Panc1 (cell line): ENCODE measurements around the gene METTL24. TPM values are rescaled to one million over a fixed set of nuclear protein-coding genes. Genes with fewer than 3 reads are reported as not detected.

Experiments
- ATAC-seq: fragments of 200-7000 bp; cut with Tn5 transposase; 2 replicates; pipeline ENCODE4 v1.9.1; 2020; ENCODE audit warnings: mild to moderate bottlenecking, moderate library complexity
- BruUV-seq: library from RNA; stranded (reverse); fragments of 400-500 nt; replicated peaks from 2 replicates; lab custom pipeline; 2021; lab: Mats Ljungman, UMichigan
- CTCF ChIA-PET: fragments of 300-600 bp; sonication (Branson Sonifier 250); formaldehyde crosslinking; loops from one replicate; lab custom pipeline; 2022; ENCODE audit warnings: antibody characterized with exemption; lab: Charles Lee
- POLR2A ChIA-PET: fragments of 300-600 bp; sonication (Branson Sonifier 250); formaldehyde crosslinking; loops from one replicate; lab custom pipeline; 2022; ENCODE audit warnings: antibody characterized with exemption; lab: Charles Lee
- DNase-seq: peaks from one replicate; pipeline ENCODE4 v3.0.0-alpha.2; 2010; ENCODE audit warnings: low read depth, low spot score
- H3K27ac ChIP-seq: 2 replicates; pipeline ENCODE4 v1.5.1; 2011; ENCODE audit warnings: mild to moderate bottlenecking, low read length, inconsistent platforms
- H3K27me3 ChIP-seq: fragments of 200-500 bp; sonication (Bioruptor generic); 2 replicates; pipeline ENCODE4 v1.6.0; 2014; ENCODE audit warnings: low read length, inconsistent platforms; ENCODE audit not compliant: control insufficient read depth, insufficient read depth
- H3K36me3 ChIP-seq: fragments of 200-500 bp; sonication (Bioruptor generic); 2 replicates; pipeline ENCODE4 v1.5.1; 2014; ENCODE audit warnings: inconsistent platforms, mild to moderate bottlenecking, low read length, moderate library complexity; ENCODE audit not compliant: control insufficient read depth, insufficient read depth
- H3K4me1 ChIP-seq: 2 replicates; pipeline ENCODE4 v1.5.1; 2011; ENCODE audit warnings: inconsistent platforms, mild to moderate bottlenecking, low read length, moderate library complexity; ENCODE audit not compliant: control insufficient read depth, insufficient read depth
- H3K4me3 ChIP-seq, 2 experiments: 2 replicates each; pipeline ENCODE4 v1.5.1; 2011 to 2012; ENCODE audit warnings: low read depth in 2 of 2, low read length in 2 of 2, mild to moderate bottlenecking in 2 of 2, inconsistent platforms in 1 of 2, moderate library complexity in 1 of 2
- H3K9me3 ChIP-seq: fragments of 200-500 bp; sonication (Bioruptor generic); 2 replicates; pipeline ENCODE4 v1.5.1; 2014; ENCODE audit warnings: low read depth, mild to moderate bottlenecking, inconsistent platforms, low read length, moderate library complexity; ENCODE audit not compliant: control insufficient read depth, insufficient read depth
- POLR2AphosphoS5 ChIP-seq: IDR thresholded peaks from 2 replicates; pipeline ENCODE4 v1.6.1; 2012; ENCODE audit warnings: mild to moderate bottlenecking, low read depth, low read length, moderate library complexity
- SIN3A ChIP-seq: IDR thresholded peaks from 2 replicates; pipeline ENCODE4 v1.6.1; 2012; ENCODE audit warnings: low read depth, mild to moderate bottlenecking, low read length, moderate library complexity, borderline replicate concordance; ENCODE audit not compliant: insufficient read depth
- TCF7L2 ChIP-seq: IDR thresholded peaks from 2 replicates; pipeline ENCODE4 v1.6.1; 2011; ENCODE audit warnings: mild to moderate bottlenecking, low read depth, low read length, inconsistent platforms
- in situ Hi-C: cut with HindIII; loops from 2 replicates; pipeline ENCODE4 v1.10.0; 2016; ENCODE audit warnings: low sequenced_read_pairs, low pct_unique_long_range_greater_than_20kb
- intact Hi-C: fragments of 100-400 bp; cut with micrococcal nuclease; formaldehyde crosslinking; loops from one replicate; pipeline ENCODE4 v1.10.0; 2022; ENCODE audit not compliant: unreplicated experiment
- total RNA-seq: library from RNA; stranded (reverse); gene quantifications from one replicate; pipeline ENCODE4 v1.2.1, GENCODE V29; 2021; ENCODE audit not compliant: unreplicated experiment
- TF ChIP-seq, protein P1 (sequence below), 2 experiments: IDR thresholded peaks; 2 replicates each; pipeline ENCODE4 v1.6.1; 2011 to 2012; ENCODE audit warnings: low read depth in 2 of 2, control low read depth in 1 of 2, low read length in 1 of 2, mild to moderate bottlenecking in 1 of 2, moderate library complexity in 1 of 2; ENCODE audit not compliant: insufficient read depth in 1 of 2
- TF ChIP-seq, protein P2 (sequence below): fragments of 450-650 bp; IDR thresholded peaks from 2 replicates; pipeline ENCODE4 v1.5.1; 2017; ENCODE audit warnings: mild to moderate bottlenecking

The METTL24 gene
- total RNA-seq, 1 experiment from 2014 or later = not detected

DNA sequence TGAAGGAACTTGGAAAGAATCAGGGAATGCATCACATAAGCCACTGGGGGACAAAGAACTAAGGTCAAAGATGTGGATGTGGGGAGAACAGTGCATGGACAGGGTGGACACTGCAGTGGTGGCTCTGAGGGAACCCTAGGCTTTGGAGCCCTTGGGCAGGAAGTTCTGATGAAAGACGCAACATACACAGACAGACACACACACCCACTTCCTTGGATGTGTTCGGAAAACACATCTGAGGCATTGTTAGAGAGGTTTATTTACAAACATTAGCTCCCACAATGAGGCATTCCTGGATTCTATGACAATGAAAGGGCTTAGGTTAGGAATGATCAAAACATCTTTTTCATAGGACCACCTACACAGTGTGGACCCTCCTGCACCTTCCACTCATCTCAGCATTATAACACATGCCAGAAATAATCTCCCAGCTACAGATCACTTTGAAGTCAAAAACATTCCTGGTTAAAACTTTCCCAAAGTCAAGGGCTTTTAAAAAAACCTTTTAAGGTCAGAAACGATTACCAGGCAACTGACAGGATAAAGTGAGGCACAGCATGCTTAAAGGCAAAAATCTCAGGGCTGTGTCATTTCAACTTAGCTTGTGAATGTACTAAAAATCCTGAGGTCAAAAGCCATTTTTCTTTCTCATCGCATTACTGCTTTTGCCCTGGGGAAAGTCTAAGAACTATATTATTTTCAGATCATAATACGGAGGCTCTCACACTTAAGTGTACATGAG, 6.4 kb upstream of the METTL24 start:
- peaks cover 74% of the 10 kb centered on the region for H3K27me3 ChIP-seq
- H3K27ac ChIP-seq = no peak overlapping the region
- ChIA-PET CTCF (no interaction called here), POLR2A (no interaction called here)
- no peaks in the 10 kb centered on the region for H3K9me3 ChIP-seq
- DNase-seq (no peak), ATAC-seq (no peak)
- intact Hi-C loops = no loop called here
- no peaks in the 10 kb centered on the region for H3K4me1 ChIP-seq
- H3K36me3 ChIP-seq = no peaks in the 10 kb centered on the region
- TF ChIP-seq SIN3A = no peak
- TF ChIP-seq, protein P1, sequence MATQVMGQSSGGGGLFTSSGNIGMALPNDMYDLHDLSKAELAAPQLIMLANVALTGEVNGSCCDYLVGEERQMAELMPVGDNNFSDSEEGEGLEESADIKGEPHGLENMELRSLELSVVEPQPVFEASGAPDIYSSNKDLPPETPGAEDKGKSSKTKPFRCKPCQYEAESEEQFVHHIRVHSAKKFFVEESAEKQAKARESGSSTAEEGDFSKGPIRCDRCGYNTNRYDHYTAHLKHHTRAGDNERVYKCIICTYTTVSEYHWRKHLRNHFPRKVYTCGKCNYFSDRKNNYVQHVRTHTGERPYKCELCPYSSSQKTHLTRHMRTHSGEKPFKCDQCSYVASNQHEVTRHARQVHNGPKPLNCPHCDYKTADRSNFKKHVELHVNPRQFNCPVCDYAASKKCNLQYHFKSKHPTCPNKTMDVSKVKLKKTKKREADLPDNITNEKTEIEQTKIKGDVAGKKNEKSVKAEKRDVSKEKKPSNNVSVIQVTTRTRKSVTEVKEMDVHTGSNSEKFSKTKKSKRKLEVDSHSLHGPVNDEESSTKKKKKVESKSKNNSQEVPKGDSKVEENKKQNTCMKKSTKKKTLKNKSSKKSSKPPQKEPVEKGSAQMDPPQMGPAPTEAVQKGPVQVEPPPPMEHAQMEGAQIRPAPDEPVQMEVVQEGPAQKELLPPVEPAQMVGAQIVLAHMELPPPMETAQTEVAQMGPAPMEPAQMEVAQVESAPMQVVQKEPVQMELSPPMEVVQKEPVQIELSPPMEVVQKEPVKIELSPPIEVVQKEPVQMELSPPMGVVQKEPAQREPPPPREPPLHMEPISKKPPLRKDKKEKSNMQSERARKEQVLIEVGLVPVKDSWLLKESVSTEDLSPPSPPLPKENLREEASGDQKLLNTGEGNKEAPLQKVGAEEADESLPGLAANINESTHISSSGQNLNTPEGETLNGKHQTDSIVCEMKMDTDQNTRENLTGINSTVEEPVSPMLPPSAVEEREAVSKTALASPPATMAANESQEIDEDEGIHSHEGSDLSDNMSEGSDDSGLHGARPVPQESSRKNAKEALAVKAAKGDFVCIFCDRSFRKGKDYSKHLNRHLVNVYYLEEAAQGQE (IDR thresholded peaks at IDR 0.05; ENCODE audit: insufficient read depth in 1 of 2, low read depth in 2 of 2, low read length in 1 of 2) = no peak
- TF ChIP-seq TCF7L2 = no peak
- TF ChIP-seq, protein P2, sequence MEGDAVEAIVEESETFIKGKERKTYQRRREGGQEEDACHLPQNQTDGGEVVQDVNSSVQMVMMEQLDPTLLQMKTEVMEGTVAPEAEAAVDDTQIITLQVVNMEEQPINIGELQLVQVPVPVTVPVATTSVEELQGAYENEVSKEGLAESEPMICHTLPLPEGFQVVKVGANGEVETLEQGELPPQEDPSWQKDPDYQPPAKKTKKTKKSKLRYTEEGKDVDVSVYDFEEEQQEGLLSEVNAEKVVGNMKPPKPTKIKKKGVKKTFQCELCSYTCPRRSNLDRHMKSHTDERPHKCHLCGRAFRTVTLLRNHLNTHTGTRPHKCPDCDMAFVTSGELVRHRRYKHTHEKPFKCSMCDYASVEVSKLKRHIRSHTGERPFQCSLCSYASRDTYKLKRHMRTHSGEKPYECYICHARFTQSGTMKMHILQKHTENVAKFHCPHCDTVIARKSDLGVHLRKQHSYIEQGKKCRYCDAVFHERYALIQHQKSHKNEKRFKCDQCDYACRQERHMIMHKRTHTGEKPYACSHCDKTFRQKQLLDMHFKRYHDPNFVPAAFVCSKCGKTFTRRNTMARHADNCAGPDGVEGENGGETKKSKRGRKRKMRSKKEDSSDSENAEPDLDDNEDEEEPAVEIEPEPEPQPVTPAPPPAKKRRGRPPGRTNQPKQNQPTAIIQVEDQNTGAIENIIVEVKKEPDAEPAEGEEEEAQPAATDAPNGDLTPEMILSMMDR = no peak
- TF ChIP-seq POLR2AphosphoS5 = no peak
- H3K4me3 ChIP-seq = no peak overlapping the region
- in situ Hi-C loops = loop anchor here (5.0 kb wide), 1 partner anchor 67 kb away; no protein-coding TSS in a partner anchor
- BruUV-seq = no TSS peak

DNA sequence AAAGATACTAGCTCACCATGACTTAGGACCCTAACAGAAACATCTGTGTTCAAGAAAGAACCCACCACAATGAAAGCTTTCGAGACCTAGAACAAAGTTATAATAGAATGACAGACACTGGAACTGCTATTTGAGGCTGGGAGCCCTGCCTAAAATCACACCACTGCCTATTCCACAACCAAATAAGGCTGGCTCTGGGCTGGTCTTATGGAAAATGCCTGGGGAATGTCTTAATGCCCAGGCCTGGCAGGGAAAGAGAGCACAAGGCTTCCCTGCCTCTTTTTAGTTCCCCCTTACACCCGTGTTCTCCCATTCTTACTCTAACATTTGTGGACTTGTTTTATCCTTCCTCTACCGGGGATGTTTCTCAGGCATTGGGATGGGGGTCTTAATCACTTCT, 5.6 kb upstream of the METTL24 start:
- H3K27ac ChIP-seq = no peak overlapping the region
- no peaks in the 10 kb centered on the region for H3K4me1 ChIP-seq
- no peaks in the 10 kb centered on the region for H3K9me3 ChIP-seq
- no peaks in the 10 kb centered on the region for H3K36me3 ChIP-seq
- DNase-seq (no peak), ATAC-seq (no peak)
- no peak overlapping the region for H3K4me3 ChIP-seq
- intact Hi-C loops (no loop called here), in situ Hi-C loops (no loop called here)
- POLR2A ChIA-PET = no interaction called here
- H3K27me3 ChIP-seq = peaks cover 74% of the 10 kb centered on the region
- no TSS peak for BruUV-seq
- TF ChIP-seq SIN3A (no peak), TCF7L2 (no peak), POLR2AphosphoS5 (no peak)
- TF ChIP-seq, protein P2 = no peak
- TF ChIP-seq, protein P1 (IDR thresholded peaks at IDR 0.05; ENCODE audit: insufficient read depth in 1 of 2, low read depth in 2 of 2, low read length in 1 of 2) = no peak
- CTCF ChIA-PET = no interaction called here
